NCI-H2227 treated with DMSO at 0.1 percent for 48 hours (cell line): Measurements from ENCODE around the gene MYBPC1.

ENCODE experiments used
- DNase-seq: peaks from one replicate; lab custom pipeline; 2025; lab: John Stamatoyannopoulos, UW

Gene MYBPC1

DNA sequence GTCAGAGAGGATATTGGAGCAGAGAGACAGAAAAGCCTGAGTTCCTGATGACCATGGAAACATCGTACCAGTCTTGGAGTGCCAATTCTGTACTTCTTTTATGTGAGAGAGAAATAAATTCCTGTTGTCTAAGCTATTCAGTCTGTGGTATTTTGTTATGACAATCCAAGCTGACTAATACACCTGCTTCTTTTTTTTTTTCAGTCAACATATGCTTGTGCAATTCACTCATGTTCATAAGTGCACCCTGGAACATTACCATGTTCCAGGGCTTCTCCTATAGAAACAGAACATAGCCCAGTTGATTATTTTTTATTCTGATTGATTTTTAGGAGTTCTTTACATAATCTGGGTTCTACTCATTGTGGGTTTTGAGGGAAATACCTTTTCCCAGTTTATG is 100.9 kb downstream of the MYBPC1 start:
- DNase-seq = no peak

- DNase-seq = no peak
These were observed 101.8 kb downstream of the MYBPC1 start for GRCh38 chr12:101696251-101697196.

GRCh38 chr12:101697197-101697929 is 102.6 kb downstream of the MYBPC1 start, which contains the start of gene CHPT1:
CHPT1 (plus strand) TSS chr12:101697640; CDS start chr12:101697862, 222 bp downstream.
- peak; percentile 42 for DNase-seq

GRCh38 chr12:101697930-101698799 is 103.4 kb downstream of the MYBPC1 start:
- no peak for DNase-seq

- no peak for DNase-seq
These were observed 104.1 kb downstream of the MYBPC1 start for GRCh38 chr12:101698800-101699347.

DNA sequence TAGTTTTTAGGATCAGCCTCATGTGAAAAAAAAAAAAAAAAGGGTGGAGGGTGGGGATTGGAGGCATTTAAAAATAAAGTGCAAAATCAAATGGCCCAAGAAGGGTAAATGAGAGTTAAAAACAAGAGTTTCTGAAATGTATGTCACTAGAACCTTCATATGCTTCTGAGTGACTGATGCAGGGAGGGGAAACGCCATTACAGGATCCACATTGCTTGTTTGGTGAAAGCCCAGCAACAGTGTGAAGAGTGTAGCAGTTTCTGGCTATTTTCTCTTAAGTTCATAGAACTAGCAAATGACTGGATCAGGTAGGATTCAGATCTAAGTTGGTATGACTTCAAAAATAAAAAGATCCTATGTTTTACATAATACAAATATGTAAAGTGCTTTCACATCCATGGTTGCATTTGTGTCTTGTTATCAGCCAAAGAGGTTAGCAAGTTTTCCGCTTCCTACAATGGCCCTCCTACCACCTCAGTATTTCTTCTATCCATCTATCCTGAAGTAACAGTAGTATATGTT is 105.6 kb downstream of the MYBPC1 start:
- no peak for DNase-seq

DNA sequence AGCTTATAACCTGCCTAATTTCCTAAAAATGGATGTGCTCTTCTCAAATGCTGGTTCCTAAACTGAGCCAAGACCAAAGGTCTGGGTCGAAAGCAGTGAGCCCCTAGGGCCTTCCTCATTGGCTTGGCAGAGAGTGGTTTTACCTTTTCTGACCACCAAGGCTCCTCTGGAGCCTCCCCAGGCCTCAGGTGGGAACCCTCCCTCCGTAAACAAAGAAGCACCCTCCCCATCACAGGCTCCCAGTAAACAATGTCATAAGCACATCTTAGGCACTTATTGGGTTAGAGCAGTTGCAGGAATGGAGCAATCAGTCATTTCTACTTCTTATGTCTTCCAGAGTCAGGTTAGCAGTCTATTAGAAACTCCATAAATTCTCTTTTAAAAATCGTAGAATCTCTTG is 108.7 kb downstream of the MYBPC1 start:
- no peak for DNase-seq

DNA sequence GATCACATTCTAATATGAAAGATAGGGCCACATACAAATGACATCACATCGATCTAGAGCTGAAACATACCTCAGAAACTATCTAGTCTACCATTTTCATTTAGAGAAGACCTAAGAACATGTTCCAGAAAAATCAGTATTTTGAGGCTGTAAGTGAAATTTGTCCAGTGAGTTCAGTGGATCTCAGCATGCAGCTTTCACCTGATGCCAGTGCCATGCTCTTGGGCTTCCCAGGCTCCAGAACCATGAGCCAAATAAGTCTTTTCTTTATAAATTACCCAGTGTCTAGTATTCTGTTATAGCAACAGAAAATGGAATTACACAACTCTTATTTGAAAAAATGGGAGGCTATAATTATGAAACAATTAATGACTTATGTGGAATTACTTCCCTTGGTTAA is 111.6 kb downstream of the MYBPC1 start:
- DNase-seq = no peak

DNA sequence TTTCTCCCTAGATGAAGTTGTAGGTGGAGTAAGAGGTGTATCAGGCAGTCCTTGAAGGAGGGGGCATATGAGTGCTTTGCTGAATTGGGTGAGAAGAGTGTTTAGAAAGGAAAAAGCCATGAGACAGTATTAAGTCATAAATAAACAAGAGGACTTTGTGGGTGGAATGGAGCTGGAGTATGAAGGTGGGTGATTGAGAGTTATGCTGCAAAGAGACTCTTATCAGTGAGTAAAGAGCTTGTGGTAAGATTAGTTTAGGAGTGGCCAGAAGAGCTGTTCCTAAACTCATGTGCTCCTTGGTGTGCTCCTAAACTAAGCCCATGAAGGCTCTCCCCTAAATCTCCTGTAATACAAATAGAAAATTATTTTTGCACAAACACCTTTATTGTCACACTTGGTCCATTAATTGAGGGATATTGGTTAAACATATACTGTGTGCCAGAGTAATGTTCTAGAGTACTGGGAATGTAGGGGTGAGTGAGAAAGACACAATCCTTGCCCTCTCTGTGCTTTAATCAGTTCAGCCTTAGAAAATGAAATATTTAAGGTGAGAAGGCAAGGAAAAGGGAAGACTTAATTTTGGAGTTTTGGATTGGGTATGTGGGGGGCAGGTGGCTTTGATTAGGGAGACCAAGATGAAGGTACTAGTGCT is 112.5 kb downstream of the MYBPC1 start:
- DNase-seq = no peak

DNA sequence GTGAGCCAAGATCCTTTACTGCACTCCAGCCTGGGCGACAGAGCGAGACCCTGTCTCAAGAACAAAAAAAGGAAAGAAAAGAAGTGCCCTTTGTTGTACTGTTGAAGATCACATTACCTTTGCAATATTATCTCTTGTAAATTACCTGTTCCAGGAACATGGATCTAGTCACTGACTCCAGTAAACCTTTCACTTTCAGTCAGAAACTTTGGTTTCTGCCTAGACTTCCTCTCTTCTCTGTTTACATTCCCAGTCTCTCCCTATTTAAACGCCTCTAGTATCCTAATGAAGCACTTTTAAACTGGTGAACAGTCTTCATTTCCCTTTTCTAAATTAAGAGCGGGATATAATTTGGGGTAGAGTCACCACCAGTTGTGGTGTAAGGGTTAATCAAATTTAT is 115.5 kb downstream of the MYBPC1 start:
- DNase-seq = no peak

DNA sequence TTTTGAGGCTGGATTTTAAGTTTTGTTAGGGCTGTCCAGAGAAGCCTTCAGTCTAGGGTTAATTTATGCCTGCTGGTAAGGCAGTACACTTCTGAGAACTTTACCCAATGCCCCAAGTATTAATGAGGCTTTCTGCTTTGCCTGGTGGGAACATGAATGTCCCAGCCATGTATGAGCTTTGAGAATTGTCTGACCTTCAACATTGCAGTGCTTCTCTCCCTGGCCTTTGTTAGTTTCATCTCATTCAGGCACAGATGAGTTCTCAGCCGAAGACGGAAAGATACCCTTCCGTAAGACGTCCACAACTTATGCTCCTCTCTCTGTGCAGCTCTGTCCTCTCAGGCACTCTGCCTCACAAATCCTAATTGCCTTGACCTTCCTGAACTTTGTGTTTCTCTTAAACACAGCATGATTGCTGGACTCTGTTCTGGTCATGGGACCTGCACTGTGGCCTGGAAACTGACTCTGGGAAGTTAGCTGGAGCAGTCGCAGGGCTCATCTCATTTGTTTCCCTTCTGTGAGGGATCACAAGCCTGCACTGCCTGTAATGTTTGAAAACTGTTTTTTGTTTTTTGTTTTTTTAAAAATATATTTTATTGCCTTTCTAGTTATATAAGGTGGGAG is 118.4 kb downstream of the MYBPC1 start:
- DNase-seq = no peak

DNA sequence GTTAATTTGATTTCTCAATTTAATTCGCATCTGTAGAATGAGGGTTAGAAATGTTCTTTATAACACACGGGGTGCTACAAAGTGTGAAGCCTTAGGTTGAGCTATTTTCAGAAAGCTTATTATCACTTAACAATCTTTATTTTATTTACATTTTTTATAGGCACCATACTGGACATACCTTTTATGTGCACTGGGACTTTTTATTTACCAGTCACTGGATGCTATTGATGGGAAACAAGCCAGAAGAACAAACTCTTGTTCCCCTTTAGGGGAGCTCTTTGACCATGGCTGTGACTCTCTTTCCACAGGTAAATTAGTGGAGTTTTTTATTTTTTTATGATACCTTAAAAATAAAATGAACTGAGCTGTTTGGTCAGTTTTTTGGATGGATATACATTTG is 119.2 kb downstream of the MYBPC1 start:
- no peak for DNase-seq

GRCh38 chr12:101714877-101715444 is 120.2 kb downstream of the MYBPC1 start:
- no peak for DNase-seq

DNA sequence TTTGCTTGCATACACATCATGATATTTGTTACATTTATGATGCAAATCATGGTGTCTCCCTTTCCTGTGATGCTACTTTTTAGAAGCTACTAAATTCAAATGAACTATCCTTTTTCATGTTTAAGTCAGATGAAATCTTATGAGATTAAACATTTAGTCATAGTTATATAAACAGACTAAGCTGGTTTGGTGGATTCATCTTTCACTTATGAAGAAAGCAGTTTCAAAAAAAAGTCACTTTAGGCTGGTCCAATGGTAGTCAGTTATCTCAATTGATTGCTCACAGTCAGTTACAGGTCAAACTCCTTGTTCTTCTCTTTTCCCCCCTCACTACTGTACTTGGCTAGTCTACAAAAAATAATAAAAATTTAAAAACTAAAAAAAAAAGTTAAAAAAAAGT is 124.8 kb downstream of the MYBPC1 start:
- DNase-seq = no peak

GRCh38 chr12:101720118-101720517 is 125.3 kb downstream of the MYBPC1 start:
- DNase-seq = no peak

- DNase-seq = no peak
These were observed 127.6 kb downstream of the MYBPC1 start for GRCh38 chr12:101722392-101722791.

GRCh38 chr12:101727098-101727497 is 132.3 kb downstream of the MYBPC1 start:
- DNase-seq = no peak

DNA sequence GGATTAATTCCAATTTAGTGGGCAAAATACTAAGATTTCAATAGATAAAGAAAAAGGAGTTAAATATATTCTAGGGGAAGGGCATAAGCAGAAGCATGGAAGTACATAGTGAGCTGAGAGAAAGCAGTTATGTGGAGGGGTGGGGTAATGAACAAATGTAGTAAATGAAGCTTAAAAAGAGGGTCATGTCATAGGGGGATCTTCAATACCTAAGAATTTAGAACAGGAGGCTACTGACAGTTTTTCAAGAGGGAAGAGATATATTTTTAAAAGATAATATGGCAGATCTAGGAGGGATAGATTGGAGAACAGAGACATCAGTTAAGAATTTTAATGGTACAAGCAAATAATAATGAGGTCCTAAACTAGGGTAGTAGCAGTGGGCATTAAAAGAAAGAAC is 135.1 kb downstream of the MYBPC1 start:
- DNase-seq = no peak

DNA sequence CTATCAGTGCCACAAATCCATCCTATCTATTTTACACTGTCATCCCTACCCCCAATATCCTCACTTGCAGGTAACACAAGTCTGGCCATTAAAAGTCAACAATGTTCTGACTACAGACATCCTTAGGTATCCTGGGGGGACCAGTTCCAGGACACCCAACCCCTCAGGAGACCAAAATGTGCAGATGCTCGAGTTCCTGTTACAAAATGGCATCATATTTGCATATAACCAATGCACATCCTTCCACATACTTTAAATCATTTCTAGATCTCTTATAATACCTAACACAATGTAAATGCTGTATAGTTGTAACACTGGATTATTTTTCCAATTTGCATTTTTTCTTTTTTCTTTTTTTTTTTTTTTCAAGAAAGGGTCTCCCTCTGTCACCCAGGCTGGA is 137.5 kb downstream of the MYBPC1 start:
- DNase-seq = no peak

- no peak for DNase-seq
These were observed 138.4 kb downstream of the MYBPC1 start for GRCh38 chr12:101733166-101733565.
